ENCODE results near the gene CHN2. TPM values are rescaled to one million over a fixed set of nuclear protein-coding genes. Genes with fewer than 3 reads are reported as not detected.

CHN2 gene
- total RNA-seq, 1 donor from 2014 or later: 6.6 TPM

DNA sequence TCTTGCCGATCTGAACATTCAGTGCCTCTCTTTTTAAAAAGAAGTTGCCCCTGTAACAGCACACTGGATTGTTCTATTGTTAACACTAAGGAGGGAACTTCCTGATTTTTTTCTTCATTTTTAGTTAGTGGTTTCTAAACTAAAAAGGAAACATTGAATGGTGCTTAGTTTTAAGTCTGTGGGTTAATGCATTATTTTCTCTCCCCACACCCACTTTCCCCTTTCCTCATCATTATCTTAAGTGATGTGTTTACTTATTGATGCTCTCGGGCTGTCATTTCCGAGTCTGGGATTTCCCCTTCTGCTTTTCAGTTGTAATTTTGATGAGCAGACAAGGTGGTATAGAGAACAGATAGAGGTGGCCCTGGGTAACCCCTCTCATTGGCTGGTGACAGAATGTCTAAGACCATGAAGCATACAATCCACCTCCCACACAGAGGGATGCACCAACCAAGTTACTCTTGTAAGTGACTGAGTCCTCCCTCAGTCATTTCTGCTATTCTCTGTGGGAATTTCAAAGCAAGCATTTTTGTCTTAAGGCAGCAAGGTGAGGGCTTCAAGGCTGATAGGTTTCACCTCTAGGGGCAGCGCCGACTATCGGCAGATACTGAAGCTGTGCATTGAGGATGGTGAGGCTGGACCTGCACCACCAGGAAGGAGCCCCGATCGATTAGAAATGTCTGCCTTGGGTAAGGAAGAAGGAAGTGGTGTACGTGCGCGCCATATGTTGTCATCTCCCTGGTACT lies 49.5 kb downstream of the CHN2 start:
- H3K4me3 Mint-ChIP-seq: no peak overlapping the region
- H3K9me3 Mint-ChIP-seq: no peaks in the 10 kb centered on the region

DNA sequence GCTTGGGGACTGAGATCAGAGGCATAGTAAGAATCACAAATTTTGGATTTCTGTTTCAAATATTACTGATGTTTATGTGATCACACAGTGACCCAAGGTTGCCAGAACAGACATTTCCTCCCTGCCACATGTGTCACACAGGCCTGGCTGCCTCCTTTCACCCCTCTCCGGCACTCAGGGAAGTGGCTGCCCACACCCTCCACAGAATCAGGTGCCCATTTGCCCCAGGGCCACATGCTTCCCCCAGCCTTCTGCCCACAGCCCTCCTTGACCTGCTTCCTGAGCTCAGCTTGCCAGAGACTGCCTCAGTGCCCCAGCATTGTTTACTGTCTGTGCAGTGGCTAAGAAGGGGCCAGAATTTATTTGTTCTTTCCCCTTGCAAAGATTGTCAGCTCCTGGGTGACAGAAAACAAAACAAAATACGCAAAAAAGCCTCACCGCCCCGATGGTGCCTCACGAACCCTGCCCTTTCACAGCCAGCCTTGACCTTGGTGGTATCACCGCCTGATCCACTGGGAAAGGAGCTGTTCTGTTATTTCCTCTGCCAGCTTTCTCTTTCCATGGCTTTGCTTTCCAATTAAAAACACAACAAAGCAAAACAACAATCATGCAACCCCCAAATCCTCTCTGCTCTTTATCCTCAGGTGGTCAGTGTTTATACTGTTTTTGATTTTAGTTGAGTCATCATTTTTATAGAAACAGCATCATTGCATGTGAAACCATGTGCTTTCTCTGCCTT lies 52.8 kb downstream of the CHN2 start:
- no peak for TF ChIP-seq EZH2 (IDR thresholded peaks at IDR 0.05)
- TF ChIP-seq EZH2phosphoT487 (IDR thresholded peaks at IDR 0.05): no peak
- TF ChIP-seq, protein P1, sequence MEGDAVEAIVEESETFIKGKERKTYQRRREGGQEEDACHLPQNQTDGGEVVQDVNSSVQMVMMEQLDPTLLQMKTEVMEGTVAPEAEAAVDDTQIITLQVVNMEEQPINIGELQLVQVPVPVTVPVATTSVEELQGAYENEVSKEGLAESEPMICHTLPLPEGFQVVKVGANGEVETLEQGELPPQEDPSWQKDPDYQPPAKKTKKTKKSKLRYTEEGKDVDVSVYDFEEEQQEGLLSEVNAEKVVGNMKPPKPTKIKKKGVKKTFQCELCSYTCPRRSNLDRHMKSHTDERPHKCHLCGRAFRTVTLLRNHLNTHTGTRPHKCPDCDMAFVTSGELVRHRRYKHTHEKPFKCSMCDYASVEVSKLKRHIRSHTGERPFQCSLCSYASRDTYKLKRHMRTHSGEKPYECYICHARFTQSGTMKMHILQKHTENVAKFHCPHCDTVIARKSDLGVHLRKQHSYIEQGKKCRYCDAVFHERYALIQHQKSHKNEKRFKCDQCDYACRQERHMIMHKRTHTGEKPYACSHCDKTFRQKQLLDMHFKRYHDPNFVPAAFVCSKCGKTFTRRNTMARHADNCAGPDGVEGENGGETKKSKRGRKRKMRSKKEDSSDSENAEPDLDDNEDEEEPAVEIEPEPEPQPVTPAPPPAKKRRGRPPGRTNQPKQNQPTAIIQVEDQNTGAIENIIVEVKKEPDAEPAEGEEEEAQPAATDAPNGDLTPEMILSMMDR (IDR thresholded peaks at IDR 0.05): no peak
- Mint-ChIP-seq H3K27me3 (ENCODE audit: insufficient read depth, low read depth) (peaks cover 4% of the 10 kb centered on the region), H3K4me3 (no peak overlapping the region), H3K4me1 (no peaks in the 10 kb centered on the region), H3K9me3 (no peaks in the 10 kb centered on the region), H3K27ac (no peak overlapping the region), H3K36me3 (no peaks in the 10 kb centered on the region)
- no peak overlapping the region for H3K4me2 ChIP-seq
- no peaks in the 10 kb centered on the region for H3K4me1 ChIP-seq
- H2AFZ ChIP-seq (replicated peaks): no peak overlapping the region
- no peak overlapping the region for H3K27ac ChIP-seq
- no peaks in the 10 kb centered on the region for H3K9me3 ChIP-seq (ENCODE audit: low read depth)
- no peaks in the 10 kb centered on the region for H3K27me3 ChIP-seq
- no peaks in the 10 kb centered on the region for H3F3A ChIP-seq (ENCODE audit: low read depth)
- H4K20me1 ChIP-seq (ENCODE audit: low read depth): no peaks in the 10 kb centered on the region
- H3K36me3 ChIP-seq: no peaks in the 10 kb centered on the region
- H3K79me2 ChIP-seq (ENCODE audit: low read depth): no peaks in the 10 kb centered on the region
- DNase-seq (ENCODE audit: low spot score): no peak
- H3K4me3 ChIP-seq: no peak overlapping the region
- H3K9ac ChIP-seq: no peak overlapping the region

More for the DNA sequence above, 49.5 kb downstream of the CHN2 start:
- Histone ChIP-seq H2AFZ (replicated peaks) (no peak overlapping the region), H3K27me3 (no peaks in the 10 kb centered on the region), H4K20me1 (ENCODE audit: low read depth) (no peaks in the 10 kb centered on the region), H3K79me2 (ENCODE audit: low read depth) (no peaks in the 10 kb centered on the region), H3F3A (ENCODE audit: low read depth) (no peaks in the 10 kb centered on the region), H3K36me3 (no peaks in the 10 kb centered on the region), H3K9ac (no peak overlapping the region), H3K4me3 (no peak overlapping the region), H3K4me1 (no peaks in the 10 kb centered on the region), H3K4me2 (no peak overlapping the region), H3K9me3 (ENCODE audit: low read depth) (no peaks in the 10 kb centered on the region), H3K27ac (no peak overlapping the region)
- no peak for DNase-seq (ENCODE audit: low spot score)
- Mint-ChIP-seq H3K4me1 (no peaks in the 10 kb centered on the region), H3K36me3 (no peaks in the 10 kb centered on the region), H3K27me3 (ENCODE audit: insufficient read depth, low read depth) (peaks cover 3% of the 10 kb centered on the region), H3K27ac (no peak overlapping the region)
- TF ChIP-seq EZH2phosphoT487 (IDR thresholded peaks at IDR 0.05) (no peak), EZH2 (IDR thresholded peaks at IDR 0.05) (no peak)
- TF ChIP-seq, protein P1 (IDR thresholded peaks at IDR 0.05): peak; percentile 39

DNA sequence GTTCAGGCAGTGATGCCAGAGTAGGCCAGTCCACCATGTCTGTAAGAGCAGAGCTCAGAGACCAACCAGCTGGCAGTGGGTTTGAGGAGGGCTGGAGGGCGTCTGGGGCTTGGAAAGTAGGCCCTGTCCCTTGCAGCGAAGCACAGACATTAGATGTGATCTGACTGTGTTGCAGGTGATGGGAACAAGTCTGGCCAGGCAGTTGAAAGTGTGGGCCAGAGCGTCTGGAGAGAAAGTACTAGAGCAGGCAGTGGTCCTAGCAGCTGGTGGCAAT lies 53.3 kb downstream of the CHN2 start:
- H4K20me1 ChIP-seq (ENCODE audit: low read depth): no peaks in the 10 kb centered on the region
- Mint-ChIP-seq H3K36me3 (no peaks in the 10 kb centered on the region), H3K9me3 (no peaks in the 10 kb centered on the region), H3K4me1 (no peaks in the 10 kb centered on the region), H3K27ac (no peak overlapping the region), H3K27me3 (ENCODE audit: insufficient read depth, low read depth) (peaks cover 4% of the 10 kb centered on the region), H3K4me3 (no peak overlapping the region)
- no peak overlapping the region for H3K4me2 ChIP-seq
- H3K4me3 ChIP-seq: no peak overlapping the region
- no peak overlapping the region for H3K9ac ChIP-seq
- H2AFZ ChIP-seq (replicated peaks): no peak overlapping the region
- no peaks in the 10 kb centered on the region for H3F3A ChIP-seq (ENCODE audit: low read depth)
- no peaks in the 10 kb centered on the region for H3K36me3 ChIP-seq
- H3K9me3 ChIP-seq (ENCODE audit: low read depth): no peaks in the 10 kb centered on the region
- DNase-seq (ENCODE audit: low spot score): no peak
- no peak overlapping the region for H3K27ac ChIP-seq
- H3K27me3 ChIP-seq: no peaks in the 10 kb centered on the region
- TF ChIP-seq, protein P1 (IDR thresholded peaks at IDR 0.05): no peak
- TF ChIP-seq EZH2 (IDR thresholded peaks at IDR 0.05) (no peak), EZH2phosphoT487 (IDR thresholded peaks at IDR 0.05) (no peak)
- H3K4me1 ChIP-seq: no peaks in the 10 kb centered on the region
- H3K79me2 ChIP-seq (ENCODE audit: low read depth): no peaks in the 10 kb centered on the region
